HepG2 (cell line): ENCODE results near the gene DUS1L. TPM values are rescaled to one million over a fixed set of nuclear protein-coding genes. Genes with fewer than 3 reads are reported as not detected.

ENCODE experiments used
- ATAC-seq: fragments of 200-7000 bp; cut with Tn5 transposase; 3 replicates; pipeline ENCODE4 v1.9.1; 2020; ENCODE audit warnings: mild to moderate bottlenecking, moderate library complexity
- BruUV-seq: library from RNA; stranded (reverse); fragments of 400-500 nt; replicated peaks from 2 replicates; lab custom pipeline; 2021; lab: Mats Ljungman, UMichigan
- CTCF ChIA-PET: fragments of 300-600 bp; formaldehyde crosslinking; extraction: SDS; loops from one replicate; lab custom pipeline; 2021; ENCODE audit warnings: low total read pairs, inconsistent platforms, low intra/inter-chr PET ratio; lab: Yijun Ruan, JAX
- POLR2A ChIA-PET: fragments of 350-600 bp; sonication (Branson Sonifier 250); formaldehyde crosslinking; loops from one replicate; lab custom pipeline; 2020; ENCODE audit warnings: antibody characterized with exemption, inconsistent platforms; lab: Yijun Ruan, JAX
- DNase-seq: peaks from one replicate; pipeline ENCODE4 v3.0.0-alpha.2; 2015; ENCODE audit warnings: low spot score
- FAIRE-seq: peaks from 3 replicates; lab custom pipeline; 2011; peaks lifted over from hg19 to GRCh38; lab: Jason Lieb, UNC
- H2AFZ ChIP-seq: one replicate; pipeline ENCODE4 v1.6.1; 2011; ENCODE audit warnings: low read length, inconsistent platforms
- H3K27ac ChIP-seq: fragments of 300-600 bp; 3 replicates; pipeline ENCODE4 v1.8.0; 2011; ENCODE audit warnings: mixed run types, mild to moderate bottlenecking, mixed read lengths, low read length, inconsistent platforms; ENCODE audit not compliant: insufficient read depth; ENCODE audit errors: extremely low read length
- H3K27me3 ChIP-seq, 2 experiments: fragments of 200-600 bp in 1 of 2; 2 replicates in 1 of 2; 3 replicates in 1 of 2; pipeline versions ENCODE4 v1.6.0 to v1.8.0; 2011; ENCODE audit warnings: low read length in 2 of 2, mild to moderate bottlenecking in 2 of 2, moderate library complexity in 2 of 2, inconsistent platforms in 1 of 2; ENCODE audit not compliant: insufficient read depth in 2 of 2, control insufficient read depth in 1 of 2
- H3K36me3 ChIP-seq, 2 experiments: fragments of 200-600 bp in 1 of 2; replicated peaks in 1 of 2; 2 replicates in 1 of 2; 3 replicates in 1 of 2; pipeline versions ENCODE4 v1.5.1 to v1.8.0; 2011; ENCODE audit warnings: low read length in 2 of 2, inconsistent platforms in 1 of 2; ENCODE audit not compliant: insufficient read depth in 2 of 2, control insufficient read depth in 1 of 2
- H3K4me1 ChIP-seq: 2 replicates; pipeline ENCODE4 v1.5.1; 2012; ENCODE audit warnings: low read length, inconsistent platforms; ENCODE audit not compliant: insufficient read depth
- H3K4me2 ChIP-seq: 2 replicates; pipeline ENCODE4 v1.6.0; 2011; ENCODE audit warnings: low read depth, low read length, inconsistent platforms
- H3K4me3 ChIP-seq, 3 experiments: fragments of 200-600 bp in 1 of 3; sonication (generic), shearing (Covaris generic) in 1 of 3; replicated peaks in 1 of 3; 2 replicates each; pipeline ENCODE4 v1.5.1; 2011 to 2016; ENCODE audit warnings: low read length in 3 of 3, inconsistent platforms in 2 of 3, low read depth in 2 of 3, mild to moderate bottlenecking in 2 of 3, control low read depth in 1 of 3, mixed read lengths in 1 of 3; ENCODE audit not compliant: insufficient read depth in 1 of 3
- H3K79me2 ChIP-seq: one replicate; pipeline ENCODE4 v1.6.1; 2011; ENCODE audit warnings: low read length, inconsistent platforms; ENCODE audit not compliant: insufficient read depth
- H3K9ac ChIP-seq: 2 replicates; pipeline ENCODE4 v1.6.0; 2011; ENCODE audit warnings: mild to moderate bottlenecking, low read depth, low read length, inconsistent platforms; ENCODE audit not compliant: insufficient read depth
- H3K9me3 ChIP-seq: 2 replicates; pipeline ENCODE4 v1.5.1; 2012; ENCODE audit warnings: mild to moderate bottlenecking, low read length
- H4K20me1 ChIP-seq: 2 replicates; pipeline ENCODE4 v1.6.0; 2011; ENCODE audit warnings: inconsistent platforms, mild to moderate bottlenecking, low read length, moderate library complexity; ENCODE audit not compliant: insufficient read depth
- CEBPG ChIP-seq: IDR thresholded peaks from 2 replicates; pipeline ENCODE4 v1.6.1; 2016
- ELF1 ChIP-seq: sonication (generic); formaldehyde crosslinking; IDR thresholded peaks from 2 replicates; pipeline ENCODE4 v1.4.0; 2020; ENCODE audit warnings: missing genetic modification reagents
- MIER3 ChIP-seq: IDR thresholded peaks from 2 replicates; pipeline ENCODE4 v1.6.1; 2016; ENCODE audit warnings: missing compliant biosample characterization, borderline replicate concordance
- SNAPC4 ChIP-seq: sonication (generic); formaldehyde crosslinking; IDR thresholded peaks from 2 replicates; pipeline ENCODE4 v1.4.0; 2020; ENCODE audit warnings: mild to moderate bottlenecking, missing genetic modification reagents
- TBX2 ChIP-seq: sonication (generic); formaldehyde crosslinking; IDR thresholded peaks from 2 replicates; pipeline ENCODE4 v1.5.0; 2020; ENCODE audit warnings: missing genetic modification reagents, mild to moderate bottlenecking, borderline replicate concordance
- ZNF335 ChIP-seq: sonication (generic); formaldehyde crosslinking; IDR thresholded peaks from 2 replicates; pipeline ENCODE4 v1.4.0; 2020; ENCODE audit warnings: missing genetic modification reagents
- ZNF382 ChIP-seq: sonication (generic); formaldehyde crosslinking; IDR thresholded peaks from 2 replicates; pipeline ENCODE4 v1.5.0; 2020; ENCODE audit warnings: missing genetic modification reagents, mild to moderate bottlenecking, borderline replicate concordance
- ZNF530 ChIP-seq: sonication (generic); formaldehyde crosslinking; IDR thresholded peaks from 2 replicates; pipeline ENCODE4 v1.5.0; 2020; ENCODE audit warnings: low read depth, mild to moderate bottlenecking, missing genetic modification reagents
- ZNF792 ChIP-seq: IDR thresholded peaks from 2 replicates; pipeline ENCODE4 v1.6.1; 2016
- ZSCAN12 ChIP-seq: sonication (generic); formaldehyde crosslinking; IDR thresholded peaks from 2 replicates; pipeline ENCODE4 v1.9.0; 2021; ENCODE audit warnings: mild to moderate bottlenecking, missing genetic modification reagents
- WGBS: methylation state at CpG from one replicate; pipeline ENCODE4 v1.1.6; 2017; ENCODE audit warnings: low lambda C conversion rate; 5-methylcytosine and 5-hydroxymethylcytosine counted together
- in situ Hi-C: cut with HindIII; loops from 2 replicates; pipeline ENCODE4 v1.10.0; 2017; ENCODE audit warnings: low pct_unique_long_range_greater_than_20kb; ENCODE audit not compliant: extremely low pct_ligation_motif_present
- intact Hi-C: fragments of 100-400 bp; cut with micrococcal nuclease; formaldehyde crosslinking; loops from one replicate; pipeline ENCODE4 v1.10.0; 2022; ENCODE audit not compliant: unreplicated experiment
- polyA plus RNA-seq, 8 experiments: library from polyadenylated mRNA; depleted of rRNA in 3 of 8; stranded (reverse) in 7 of 8; unstranded in 1 of 8; fragments of >200 nt; fragmentation: Illumina TruSeq in 4 of 8; extraction: Trizol in 4 of 8; gene quantifications; 2 replicates each; pipeline versions ENCODE4 v1.2.1 to v1.2.3, GENCODE V29; 2011 to 2016; ENCODE audit warnings: low read depth in 4 of 8, missing spikeins in 1 of 8, mixed read lengths in 1 of 8; ENCODE audit not compliant: insufficient read depth in 1 of 8
- total RNA-seq, 5 experiments: library from RNA; depleted of rRNA; stranded (reverse); fragments of >200 nt; fragmentation: Illumina TruSeq; extraction: Trizol; gene quantifications; 2 replicates each; pipeline ENCODE4 v1.2.3, GENCODE V29; 2016; ENCODE audit warnings: low read depth in 1 of 5
- TF ChIP-seq, protein P1 (sequence below): sonication (generic); formaldehyde crosslinking; IDR thresholded peaks from 2 replicates; pipeline ENCODE4 v1.4.0; 2020; ENCODE audit warnings: mild to moderate bottlenecking, missing genetic modification reagents
- TF ChIP-seq, protein P2 (sequence below): sonication (generic); formaldehyde crosslinking; IDR thresholded peaks from 2 replicates; pipeline ENCODE4 v1.8.1; 2022; ENCODE audit warnings: low read depth, mild to moderate bottlenecking, missing genetic modification reagents
- TF ChIP-seq, protein P3 (sequence below): sonication (generic); formaldehyde crosslinking; IDR thresholded peaks from 2 replicates; pipeline ENCODE4 v1.8.1; 2023; ENCODE audit warnings: mild to moderate bottlenecking, missing genetic modification reagents

The DUS1L gene
- total and polyA plus RNA-seq, 2 of the 13 experiments (the other 11 are each of a cell fraction or from before 2014, with no cell fraction given), result 81.0 to 109 TPM

- H3K4me1 ChIP-seq, result peaks cover 79% of the 10 kb centered on the region
- H2AFZ ChIP-seq, result no peak overlapping the region
- peaks cover 16% of the 10 kb centered on the region for H3K79me2 ChIP-seq
- in situ Hi-C loops (no loop called here), intact Hi-C loops (loop anchor here (10.0 kb wide), 1 partner anchor 129 kb away; no protein-coding TSS in a partner anchor)
- H3K27ac ChIP-seq, result peak overlapping the region; percentile 72
- peak overlapping the region; percentile 78 for H3K9ac ChIP-seq
- ChIA-PET POLR2A (interaction anchor here (0.5 to 5.9 kb wide), 25 partner anchors 7 to 675 kb away, joined by 3 to 61 read pairs (median 5); partner anchors contain the start of genes CENPX, DCXR, DUS1L and FASN), CTCF (interaction anchor here (2.6 kb wide), 1 partner anchor 48 kb away, joined by 16 read pairs; no protein-coding TSS in a partner anchor)
- ATAC-seq, result no peak
- DNase-seq, result no peak
- peak overlapping the region; percentile 95 for H3K4me2 ChIP-seq
- FAIRE-seq, result no peak
- no TSS peak for BruUV-seq
- no peaks in the 10 kb centered on the region for H3K9me3 ChIP-seq
- no peaks in the 10 kb centered on the region for H4K20me1 ChIP-seq
- H3K27me3 ChIP-seq, result no peaks in the 10 kb centered on the region
- H3K4me3 ChIP-seq, result peak overlapping the region; percentile 56 to 82 (median 57)
- H3K36me3 ChIP-seq, result no peaks in the 10 kb centered on the region
- WGBS, result 39% methylated on average over 13 of the region's 13 CpGs
- TF ChIP-seq ELF1 (CRISPR knock-in tag), result no peak
- TF ChIP-seq MIER3 (CRISPR knock-in tag), result no peak
- TF ChIP-seq SNAPC4 (CRISPR knock-in tag), result no peak
- TF ChIP-seq, protein P1, sequence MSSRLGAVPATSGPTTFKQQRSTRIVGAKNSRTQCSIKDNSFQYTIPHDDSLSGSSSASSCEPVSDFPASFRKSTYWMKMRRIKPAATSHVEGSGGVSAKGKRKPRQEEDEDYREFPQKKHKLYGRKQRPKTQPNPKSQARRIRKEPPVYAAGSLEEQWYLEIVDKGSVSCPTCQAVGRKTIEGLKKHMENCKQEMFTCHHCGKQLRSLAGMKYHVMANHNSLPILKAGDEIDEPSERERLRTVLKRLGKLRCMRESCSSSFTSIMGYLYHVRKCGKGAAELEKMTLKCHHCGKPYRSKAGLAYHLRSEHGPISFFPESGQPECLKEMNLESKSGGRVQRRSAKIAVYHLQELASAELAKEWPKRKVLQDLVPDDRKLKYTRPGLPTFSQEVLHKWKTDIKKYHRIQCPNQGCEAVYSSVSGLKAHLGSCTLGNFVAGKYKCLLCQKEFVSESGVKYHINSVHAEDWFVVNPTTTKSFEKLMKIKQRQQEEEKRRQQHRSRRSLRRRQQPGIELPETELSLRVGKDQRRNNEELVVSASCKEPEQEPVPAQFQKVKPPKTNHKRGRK (CRISPR knock-in tag), result no peak
- TF ChIP-seq, protein P2, sequence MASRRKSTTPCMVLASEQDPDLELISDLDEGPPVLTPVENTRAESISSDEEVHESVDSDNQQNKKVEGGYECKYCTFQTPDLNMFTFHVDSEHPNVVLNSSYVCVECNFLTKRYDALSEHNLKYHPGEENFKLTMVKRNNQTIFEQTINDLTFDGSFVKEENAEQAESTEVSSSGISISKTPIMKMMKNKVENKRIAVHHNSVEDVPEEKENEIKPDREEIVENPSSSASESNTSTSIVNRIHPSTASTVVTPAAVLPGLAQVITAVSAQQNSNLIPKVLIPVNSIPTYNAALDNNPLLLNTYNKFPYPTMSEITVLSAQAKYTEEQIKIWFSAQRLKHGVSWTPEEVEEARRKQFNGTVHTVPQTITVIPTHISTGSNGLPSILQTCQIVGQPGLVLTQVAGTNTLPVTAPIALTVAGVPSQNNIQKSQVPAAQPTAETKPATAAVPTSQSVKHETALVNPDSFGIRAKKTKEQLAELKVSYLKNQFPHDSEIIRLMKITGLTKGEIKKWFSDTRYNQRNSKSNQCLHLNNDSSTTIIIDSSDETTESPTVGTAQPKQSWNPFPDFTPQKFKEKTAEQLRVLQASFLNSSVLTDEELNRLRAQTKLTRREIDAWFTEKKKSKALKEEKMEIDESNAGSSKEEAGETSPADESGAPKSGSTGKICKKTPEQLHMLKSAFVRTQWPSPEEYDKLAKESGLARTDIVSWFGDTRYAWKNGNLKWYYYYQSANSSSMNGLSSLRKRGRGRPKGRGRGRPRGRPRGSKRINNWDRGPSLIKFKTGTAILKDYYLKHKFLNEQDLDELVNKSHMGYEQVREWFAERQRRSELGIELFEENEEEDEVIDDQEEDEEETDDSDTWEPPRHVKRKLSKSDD (CRISPR knock-in tag), result no peak
- no peak for TF ChIP-seq TBX2
- no peak for TF ChIP-seq CEBPG (CRISPR knock-in tag)
- TF ChIP-seq ZSCAN12, result no peak
- no peak for TF ChIP-seq ZNF335 (CRISPR knock-in tag)
- TF ChIP-seq ZNF382, result no peak
- no peak for TF ChIP-seq ZNF792 (CRISPR knock-in tag)
- TF ChIP-seq, protein P3, sequence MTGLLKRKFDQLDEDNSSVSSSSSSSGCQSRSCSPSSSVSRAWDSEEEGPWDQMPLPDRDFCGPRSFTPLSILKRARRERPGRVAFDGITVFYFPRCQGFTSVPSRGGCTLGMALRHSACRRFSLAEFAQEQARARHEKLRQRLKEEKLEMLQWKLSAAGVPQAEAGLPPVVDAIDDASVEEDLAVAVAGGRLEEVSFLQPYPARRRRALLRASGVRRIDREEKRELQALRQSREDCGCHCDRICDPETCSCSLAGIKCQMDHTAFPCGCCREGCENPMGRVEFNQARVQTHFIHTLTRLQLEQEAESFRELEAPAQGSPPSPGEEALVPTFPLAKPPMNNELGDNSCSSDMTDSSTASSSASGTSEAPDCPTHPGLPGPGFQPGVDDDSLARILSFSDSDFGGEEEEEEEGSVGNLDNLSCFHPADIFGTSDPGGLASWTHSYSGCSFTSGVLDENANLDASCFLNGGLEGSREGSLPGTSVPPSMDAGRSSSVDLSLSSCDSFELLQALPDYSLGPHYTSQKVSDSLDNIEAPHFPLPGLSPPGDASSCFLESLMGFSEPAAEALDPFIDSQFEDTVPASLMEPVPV (CRISPR knock-in tag), result no peak; the same call in 1 of the 2 replicates
- TF ChIP-seq ZNF530 (CRISPR knock-in tag), result no peak
Observed at GRCh38 chr17:82105417-82105881, 39.8 kb upstream of the DUS1L start.
